ENCODE data around the gene KRTAP17-1.

KRTAP17-1 gene

DNA sequence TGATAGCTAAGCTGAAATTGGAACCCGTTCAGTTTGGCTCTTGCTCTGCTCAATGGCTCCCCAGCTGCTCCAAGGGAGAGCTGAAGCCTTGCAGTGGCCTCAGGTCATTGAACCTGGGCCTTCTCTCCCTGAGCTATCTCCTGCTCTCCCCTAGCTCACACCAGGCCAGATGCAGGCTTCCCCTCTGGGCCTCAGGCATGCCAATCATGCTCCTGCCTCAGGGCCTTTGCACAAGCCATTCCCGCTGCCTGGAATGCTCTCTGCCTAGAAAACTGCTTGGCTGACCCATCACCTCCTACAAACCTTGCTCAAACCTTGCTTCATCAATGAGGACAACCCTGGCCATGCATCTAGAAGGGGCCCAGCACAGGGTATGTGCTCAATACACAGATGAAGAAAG is 16.7 kb upstream of the KRTAP17-1 start:
- no peak for DNase-seq

GRCh38 chr17:41331606-41332005 is 16.1 kb upstream of the KRTAP17-1 start:
- DNase-seq: no peak

GRCh38 chr17:41329279-41329948 is 13.9 kb upstream of the KRTAP17-1 start:
- DNase-seq: peak; percentile 65

DNA sequence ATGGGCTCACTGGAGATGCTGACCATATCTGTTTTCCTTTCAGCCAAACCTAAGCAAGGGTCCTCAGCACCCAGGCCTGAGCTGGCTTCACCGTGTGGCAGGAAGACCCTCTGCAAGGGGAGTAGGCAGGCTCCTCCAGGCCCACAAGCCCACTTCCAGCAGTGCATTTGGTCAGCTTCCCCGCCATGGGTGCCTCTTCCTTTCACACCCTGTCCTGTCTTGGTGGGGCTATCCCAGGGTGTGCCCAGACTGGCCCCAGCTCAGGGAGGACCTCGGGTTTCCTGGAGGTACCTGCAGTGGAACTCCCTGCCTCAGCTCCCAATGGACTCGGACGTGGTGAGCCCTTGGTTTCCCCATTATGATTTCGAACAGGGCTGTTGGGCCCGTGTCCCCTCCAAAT is 12.7 kb upstream of the KRTAP17-1 start:
- DNase-seq: no peak

GRCh38 chr17:41327411-41328120 is 12.1 kb upstream of the KRTAP17-1 start:
- no peak for DNase-seq

DNA sequence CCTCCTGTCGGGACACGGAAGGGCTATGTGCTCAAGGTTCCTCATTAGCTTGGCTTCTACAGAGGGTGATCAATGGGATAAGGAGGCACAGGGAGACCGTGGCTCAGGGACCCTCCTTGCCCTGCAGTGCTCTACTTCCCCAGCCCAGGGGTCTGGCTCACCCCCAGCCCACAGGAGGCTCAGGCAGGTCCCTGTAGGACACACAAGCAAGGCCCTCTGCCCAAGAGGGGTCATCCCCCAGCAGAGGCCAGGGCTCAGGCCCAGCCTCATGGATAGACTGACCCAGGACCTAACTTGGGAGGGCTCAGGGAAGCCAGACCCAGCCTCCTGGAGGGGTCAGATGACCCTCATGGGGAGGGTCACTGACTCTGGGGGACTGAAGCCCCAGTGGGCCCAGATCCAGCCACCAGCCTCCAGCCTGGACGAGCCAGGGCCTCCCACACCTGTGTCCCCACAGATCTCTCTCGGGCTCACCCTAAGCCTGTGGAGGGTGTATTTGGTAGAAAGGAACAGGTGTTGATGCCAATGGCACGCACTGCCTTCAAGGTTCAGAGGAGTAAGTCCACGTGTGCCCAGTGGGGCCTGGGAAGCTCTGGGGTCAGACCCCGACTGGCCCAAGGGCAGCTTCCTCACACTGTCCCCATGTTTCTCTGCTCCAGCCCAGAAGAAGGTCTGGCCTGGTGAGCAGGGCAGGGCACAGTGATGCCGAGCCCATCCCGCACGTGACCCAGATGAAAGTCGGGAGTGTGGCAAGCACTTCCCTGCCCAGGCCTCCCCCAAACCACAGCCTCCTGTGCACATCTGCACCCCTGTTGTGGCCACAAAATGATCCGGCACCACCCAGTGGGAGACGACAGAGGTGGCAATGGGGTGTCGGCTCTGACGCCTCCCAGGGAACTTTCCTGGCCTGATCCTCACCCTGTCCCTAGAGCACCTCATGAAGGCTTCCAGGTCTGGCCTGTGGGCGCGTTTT is 10.9 kb upstream of the KRTAP17-1 start:
- DNase-seq: no peak

GRCh38 chr17:41325611-41326010 is 10.1 kb upstream of the KRTAP17-1 start:
- DNase-seq: no peak

DNA sequence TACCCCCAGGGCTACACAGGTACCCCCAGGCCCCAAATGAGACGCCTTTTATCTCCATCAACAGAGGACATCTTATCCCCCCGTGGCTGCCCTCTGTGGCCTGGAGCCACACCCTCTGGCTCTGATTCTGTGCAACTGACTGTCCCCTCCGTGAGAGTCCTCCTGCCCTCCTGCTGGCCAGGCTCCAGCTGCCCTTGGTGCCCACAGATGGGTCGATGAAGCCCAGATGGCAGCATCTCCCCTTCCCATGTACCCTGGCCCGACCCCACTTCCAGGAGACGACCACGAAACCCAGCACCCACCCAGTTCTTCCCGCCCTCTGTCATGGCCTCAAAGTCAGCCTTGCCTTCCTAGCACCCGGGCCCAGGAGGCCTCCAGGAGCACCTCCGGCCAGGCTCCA is 9.6 kb upstream of the KRTAP17-1 start:
- no peak for DNase-seq

DNA sequence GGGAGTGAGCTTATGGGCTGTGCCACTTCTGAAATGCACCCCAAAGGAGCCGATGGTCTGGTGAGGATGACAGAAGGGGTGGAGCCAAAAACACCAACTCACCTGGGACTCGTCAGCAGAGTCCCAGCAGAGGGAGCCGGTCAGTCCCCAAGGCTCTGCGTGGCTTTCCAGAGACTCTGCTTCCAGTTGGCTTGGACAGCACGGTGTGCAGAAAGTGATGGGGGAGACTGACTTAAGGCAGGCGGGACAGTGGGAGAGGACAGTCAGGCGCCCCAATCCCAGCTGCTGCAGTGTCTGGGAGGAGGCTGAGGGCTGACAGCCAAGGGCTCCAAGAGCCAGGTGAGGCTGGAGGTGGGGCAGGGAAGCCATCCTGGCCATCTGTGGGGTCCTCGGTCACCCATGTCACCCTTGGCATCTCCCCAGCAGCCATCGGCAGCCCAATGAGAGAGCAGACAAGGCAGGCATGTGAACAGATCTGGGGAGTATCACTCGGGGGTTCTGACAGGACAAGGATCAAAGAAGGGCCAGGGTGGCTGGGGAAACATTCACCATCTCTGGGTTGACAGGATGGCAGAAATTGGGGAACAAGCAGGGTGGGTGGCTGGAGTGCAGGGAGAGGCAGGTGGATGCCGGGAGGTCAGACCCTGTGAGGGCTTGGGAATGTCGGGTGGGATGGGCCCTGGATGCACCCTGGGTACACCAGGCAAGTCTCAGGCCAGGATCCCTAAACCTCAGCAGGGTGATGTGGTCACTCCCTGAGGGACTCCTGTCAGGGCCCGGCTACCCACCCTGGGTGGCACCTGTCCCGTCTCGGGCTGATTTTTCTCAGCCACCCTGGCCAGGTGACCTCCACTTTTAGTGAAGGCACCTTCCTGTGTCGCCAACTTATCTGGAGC is 8.9 kb upstream of the KRTAP17-1 start:
- DNase-seq: no peak

GRCh38 chr17:41322903-41323895 is 7.7 kb upstream of the KRTAP17-1 start:
- DNase-seq: no peak

GRCh38 chr17:41322094-41322902 is 6.8 kb upstream of the KRTAP17-1 start:
- DNase-seq: peak; percentile 44

DNA sequence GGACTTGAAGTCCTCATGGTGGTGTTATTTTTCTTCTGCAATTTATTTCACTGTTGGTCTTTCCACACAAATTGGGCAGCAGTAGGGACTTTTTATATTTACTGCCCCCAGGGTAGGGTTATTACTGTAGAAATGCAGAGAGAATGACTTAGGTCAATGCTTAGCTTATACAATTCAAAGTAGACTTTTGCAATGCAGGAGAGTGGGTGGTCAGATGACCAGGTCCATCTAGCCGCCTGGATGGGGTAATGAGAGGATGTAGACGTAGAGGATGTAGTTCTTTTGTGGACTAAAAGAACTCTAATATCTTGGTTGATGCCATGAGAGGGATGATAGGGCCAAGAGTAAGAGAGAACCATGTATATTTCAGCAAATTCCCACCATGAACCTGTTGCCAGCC is 2.7 kb upstream of the KRTAP17-1 start:
- DNase-seq: no peak

- DNase-seq: no peak
Measured at GRCh38 chr17:41315814-41316445, 420 bp upstream of the KRTAP17-1 start.

DNA sequence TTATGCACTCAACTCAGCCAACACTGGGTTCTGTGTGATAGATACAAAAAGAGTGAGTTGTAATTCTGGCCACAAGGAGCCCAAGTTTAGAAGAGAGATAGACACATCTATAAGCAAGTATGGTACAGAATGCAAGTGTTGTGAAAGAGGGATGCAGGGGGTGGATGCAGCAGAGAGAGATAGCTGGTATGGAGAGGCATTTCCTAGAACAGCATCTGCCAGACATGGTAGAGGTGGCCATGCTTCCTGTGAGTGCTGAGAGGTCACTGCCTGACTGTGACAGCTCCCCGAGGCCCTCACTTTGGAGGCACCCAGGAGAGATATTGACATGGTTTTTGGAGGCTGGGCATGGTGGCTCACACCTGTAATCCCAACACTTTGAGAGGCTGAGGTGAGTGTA is 4.4 kb downstream of the KRTAP17-1 start:
- DNase-seq: no peak

DNA sequence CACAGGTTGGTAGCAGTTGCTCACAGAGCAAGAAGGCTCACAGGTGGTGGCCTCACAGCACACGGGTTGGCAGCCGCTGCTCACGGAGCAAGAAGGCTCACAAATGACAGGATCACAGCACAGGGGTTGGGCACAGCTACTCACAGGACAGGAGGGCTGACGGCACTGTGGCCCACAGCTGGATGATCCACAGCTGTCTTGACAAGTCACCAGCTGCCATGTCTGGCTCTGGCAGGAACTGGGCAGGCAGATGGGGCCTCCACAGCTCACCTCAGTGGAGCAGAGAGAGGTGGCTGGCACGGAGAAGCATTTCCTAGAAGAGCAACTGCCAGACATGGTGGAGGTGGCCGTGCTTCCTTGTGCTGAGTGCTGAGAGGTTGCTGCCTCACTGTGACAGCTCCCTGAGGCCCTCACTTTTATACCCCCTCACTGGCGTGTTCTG is 6.6 kb downstream of the KRTAP17-1 start, which contains the start of gene KRTAP16-1:
Gene KRTAP16-1 (minus strand): TSS at position 392 of the 442 bp plus-strand sequence. CDS start 56 bp downstream, at position 336.
- no peak for DNase-seq

DNA sequence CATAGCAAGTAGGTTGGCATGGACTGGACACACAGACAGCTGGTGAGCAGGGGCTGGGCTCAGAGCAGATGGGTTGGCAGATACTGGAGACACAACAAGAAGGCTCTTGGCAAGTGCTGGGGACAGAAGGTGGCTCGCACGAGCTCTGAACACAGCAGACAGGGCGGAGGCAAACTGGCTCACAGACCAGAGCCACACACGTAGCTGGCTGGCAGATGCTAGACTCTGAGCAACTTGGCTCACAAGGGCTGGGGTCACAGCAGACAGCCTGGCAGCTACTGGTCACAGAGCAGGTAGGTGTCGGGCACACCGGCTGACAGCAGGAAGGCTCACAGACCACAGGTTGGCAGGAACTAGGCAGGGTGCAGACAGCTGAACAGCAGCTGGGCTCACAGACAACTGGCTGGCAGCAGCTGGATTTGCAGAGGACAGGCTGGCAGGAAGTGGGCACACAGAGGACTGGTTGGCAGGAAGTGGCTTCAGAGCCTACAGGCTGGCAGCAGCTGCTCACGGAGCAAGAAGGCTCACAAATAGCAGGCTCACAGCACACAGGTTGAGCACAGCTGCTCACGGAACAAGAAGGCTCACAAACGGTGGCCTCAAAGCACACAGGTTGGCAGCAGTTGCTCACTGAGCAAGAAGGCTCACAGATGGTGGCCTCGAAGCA is 7.1 kb downstream of the KRTAP17-1 start:
- DNase-seq: no peak

DNA sequence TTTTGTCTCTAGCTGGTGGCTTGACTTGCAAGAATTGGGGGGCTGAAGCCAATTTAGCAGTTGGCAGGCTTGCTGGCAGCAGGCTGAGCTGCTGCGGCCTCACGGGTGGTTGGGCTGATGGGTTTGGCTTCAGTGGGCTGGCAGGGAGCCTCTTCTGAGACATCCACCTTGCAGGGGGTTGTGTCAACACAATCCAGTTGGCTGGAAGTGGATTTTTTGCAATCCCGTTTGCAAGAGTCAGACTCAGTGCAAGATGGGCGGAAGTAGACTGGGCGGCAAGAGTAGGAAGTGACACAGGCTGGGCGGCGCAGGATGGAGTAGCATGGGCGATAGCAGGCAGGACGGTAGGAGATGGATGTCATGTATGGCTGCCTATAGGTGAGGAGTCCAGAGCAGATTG is 7.9 kb downstream of the KRTAP17-1 start:
- no peak for DNase-seq

GRCh38 chr17:41304091-41304490 is 11.4 kb downstream of the KRTAP17-1 start:
- no peak for DNase-seq

DNA sequence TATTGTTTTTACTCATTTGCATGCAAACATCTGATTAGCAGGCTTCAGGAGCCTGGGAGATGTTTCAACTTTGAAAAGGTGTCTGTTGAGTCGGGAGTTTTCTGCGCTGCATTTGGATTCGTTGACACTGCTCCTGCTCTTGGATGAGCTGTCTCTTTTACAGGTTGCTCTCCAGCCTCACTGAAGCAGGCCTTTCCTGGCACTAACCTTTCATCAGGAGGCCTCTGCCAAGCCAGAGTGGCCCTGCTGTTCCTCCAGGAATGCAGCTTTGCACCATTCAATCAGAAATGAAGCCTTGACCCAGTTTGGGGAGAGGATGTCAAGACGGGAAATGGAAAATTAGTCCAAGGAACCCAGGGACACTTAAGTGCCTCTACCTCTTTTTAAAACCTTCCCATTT is 12.5 kb downstream of the KRTAP17-1 start:
- DNase-seq: no peak
